VCaP (cell line): ENCODE measurements around the gene NPPB.

ENCODE experiments used
- H3K27ac ChIP-seq: fragments of 450-650 bp; 2 replicates; pipeline ENCODE4 v1.5.1; 2017
- TF ChIP-seq, protein P1 (sequence below): fragments of 450-650 bp; conservative IDR thresholded peaks from 2 replicates; pipeline ENCODE4 v1.5.1; 2017; ENCODE audit warnings: mild to moderate bottlenecking, moderate library complexity

NPPB gene

DNA sequence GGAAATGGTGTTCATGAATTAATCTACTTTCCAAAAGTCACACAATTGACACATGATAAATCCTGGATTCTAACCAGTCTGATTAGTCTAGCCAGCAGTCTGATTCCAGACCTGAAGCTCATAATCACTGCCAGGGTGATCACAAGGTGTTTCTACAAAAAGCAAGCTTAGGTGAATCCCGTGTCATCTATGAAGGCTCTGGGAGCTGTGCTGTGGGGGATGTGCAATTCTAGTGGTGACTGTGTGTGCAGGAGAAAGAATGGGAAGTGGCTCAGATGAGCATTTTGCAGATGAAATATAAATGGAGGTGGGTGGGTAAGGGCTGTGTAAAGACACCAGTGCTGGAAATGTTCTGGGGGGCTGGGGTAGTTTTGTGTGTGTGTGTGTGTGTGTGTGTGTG is 1.8 kb upstream of the NPPB start:
- no peak overlapping the region for H3K27ac ChIP-seq
- TF ChIP-seq, protein P1, sequence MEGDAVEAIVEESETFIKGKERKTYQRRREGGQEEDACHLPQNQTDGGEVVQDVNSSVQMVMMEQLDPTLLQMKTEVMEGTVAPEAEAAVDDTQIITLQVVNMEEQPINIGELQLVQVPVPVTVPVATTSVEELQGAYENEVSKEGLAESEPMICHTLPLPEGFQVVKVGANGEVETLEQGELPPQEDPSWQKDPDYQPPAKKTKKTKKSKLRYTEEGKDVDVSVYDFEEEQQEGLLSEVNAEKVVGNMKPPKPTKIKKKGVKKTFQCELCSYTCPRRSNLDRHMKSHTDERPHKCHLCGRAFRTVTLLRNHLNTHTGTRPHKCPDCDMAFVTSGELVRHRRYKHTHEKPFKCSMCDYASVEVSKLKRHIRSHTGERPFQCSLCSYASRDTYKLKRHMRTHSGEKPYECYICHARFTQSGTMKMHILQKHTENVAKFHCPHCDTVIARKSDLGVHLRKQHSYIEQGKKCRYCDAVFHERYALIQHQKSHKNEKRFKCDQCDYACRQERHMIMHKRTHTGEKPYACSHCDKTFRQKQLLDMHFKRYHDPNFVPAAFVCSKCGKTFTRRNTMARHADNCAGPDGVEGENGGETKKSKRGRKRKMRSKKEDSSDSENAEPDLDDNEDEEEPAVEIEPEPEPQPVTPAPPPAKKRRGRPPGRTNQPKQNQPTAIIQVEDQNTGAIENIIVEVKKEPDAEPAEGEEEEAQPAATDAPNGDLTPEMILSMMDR, result no peak

DNA sequence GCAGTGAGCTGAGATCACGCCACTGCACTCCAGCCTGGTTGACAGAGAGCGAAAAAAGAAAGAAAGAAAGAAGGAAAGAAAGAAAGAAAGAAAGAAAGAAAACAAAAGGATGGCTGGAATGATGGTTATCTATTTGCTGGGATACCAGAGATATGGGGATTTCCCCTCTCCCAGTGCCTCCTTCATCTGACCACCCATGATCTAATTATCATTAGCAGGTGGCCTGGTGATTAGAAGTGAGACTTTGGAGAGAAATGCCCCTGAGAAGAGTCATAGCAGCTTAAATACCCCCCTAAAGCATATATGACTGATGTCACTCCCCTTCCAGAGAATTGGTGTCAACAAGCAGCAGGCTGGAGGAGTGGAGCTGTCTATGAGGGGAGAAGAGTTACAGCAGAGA is 1.3 kb upstream of the NPPB start:
- TF ChIP-seq, protein P1, result no peak

DNA sequence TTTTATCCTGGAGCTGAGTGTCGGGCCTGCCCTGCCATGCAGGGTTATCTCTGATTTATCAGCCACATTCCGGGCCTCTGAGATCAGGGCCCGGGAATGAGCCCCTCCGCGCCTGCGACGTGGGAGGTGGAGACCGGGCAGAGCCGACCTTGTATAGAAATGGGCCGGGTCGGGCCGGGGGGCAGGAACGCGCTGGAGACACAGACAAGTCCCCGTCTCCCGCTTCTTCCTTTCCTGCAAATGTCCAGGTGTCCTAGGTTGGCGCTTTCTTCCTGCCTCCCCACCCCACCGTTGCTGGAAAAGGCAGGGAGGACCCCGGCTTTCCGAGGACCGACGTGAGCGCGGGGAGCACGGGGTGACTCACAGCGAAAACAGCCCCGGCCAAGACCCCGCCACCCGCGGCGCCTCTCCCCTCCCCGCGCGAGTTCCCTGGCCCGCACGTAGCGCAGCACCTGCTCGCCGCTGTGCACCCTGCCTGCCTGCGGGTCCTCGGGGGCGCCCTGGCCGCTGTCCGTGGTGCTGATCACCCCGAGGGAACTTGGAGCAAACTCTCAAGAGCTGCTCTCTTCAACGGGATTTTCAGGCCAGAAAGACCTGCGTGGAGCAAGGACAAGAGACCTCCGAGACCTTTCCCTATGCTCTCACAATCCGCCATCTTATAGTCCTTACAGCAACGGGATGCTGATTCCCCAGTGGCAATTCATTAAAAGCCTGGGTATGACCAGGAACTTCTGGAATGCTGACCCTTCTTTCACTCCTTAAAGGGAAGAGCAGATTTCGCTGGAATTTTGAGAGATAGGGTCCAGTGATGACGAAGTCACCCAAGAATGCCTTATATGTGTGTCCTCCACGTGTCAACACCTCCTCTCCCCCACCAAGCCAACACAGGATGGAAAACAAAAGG is 475 bp upstream of the NPPB start:
- TF ChIP-seq, protein P1, result no peak
- no peak overlapping the region; the same call in 1 of the 2 replicates for H3K27ac ChIP-seq

More for the DNA sequence above, 1.3 kb upstream of the NPPB start:
- no peak overlapping the region for H3K27ac ChIP-seq

DNA sequence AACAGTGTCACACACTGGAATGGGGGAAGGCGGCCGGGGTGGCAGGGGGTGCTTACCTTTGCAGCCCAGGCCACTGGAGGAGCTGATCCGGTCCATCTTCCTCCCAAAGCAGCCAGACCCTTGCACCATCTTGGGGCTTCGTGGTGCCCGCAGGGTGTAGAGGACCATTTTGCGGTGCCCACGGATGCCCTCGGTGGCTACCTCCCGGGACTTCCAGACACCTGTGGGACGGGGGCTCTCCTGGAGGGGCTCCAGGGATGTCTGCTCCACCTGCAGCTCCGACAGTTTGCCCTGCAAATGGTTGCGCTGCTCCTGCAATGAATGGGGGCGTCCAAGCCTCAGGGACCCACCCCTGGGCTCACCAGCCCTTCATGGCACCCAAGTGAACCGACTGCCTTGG is 587 bp downstream of the NPPB start:
- H3K27ac ChIP-seq, result no peak overlapping the region
- TF ChIP-seq, protein P1, result no peak

DNA sequence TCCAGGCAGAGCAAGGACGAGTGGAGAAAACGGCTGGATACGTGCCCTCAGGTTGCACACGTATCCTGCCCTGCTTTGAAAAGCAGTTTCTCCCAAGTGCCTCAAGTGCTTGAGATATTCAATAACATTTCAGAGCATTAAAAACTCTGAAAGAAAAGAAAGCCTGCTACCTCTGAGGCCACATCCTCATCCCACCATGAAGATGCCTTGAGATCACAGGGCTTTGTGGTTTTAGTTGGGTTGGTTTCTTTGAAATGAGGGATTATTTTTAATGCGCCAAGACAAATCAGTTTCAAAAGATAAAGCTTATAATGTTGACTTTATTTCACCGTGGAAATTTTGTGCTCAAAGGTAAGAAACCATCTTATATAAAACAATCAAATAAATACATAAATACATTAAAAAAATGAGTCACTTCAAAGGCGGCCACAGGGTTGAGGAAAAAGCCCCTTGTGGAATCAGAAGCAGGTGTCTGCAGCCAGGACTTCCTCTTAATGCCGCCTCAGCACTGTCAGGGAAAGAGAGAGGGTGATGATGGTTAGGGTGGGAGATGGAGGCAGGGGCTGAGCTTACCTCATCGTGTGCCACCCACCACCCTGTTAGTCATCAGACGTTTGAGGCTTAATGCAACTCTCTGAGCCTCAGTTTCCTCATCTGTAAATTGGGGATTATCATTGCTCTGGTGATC is 1.4 kb downstream of the NPPB start:
- TF ChIP-seq, protein P1, result no peak
- H3K27ac ChIP-seq, result no peak overlapping the region

DNA sequence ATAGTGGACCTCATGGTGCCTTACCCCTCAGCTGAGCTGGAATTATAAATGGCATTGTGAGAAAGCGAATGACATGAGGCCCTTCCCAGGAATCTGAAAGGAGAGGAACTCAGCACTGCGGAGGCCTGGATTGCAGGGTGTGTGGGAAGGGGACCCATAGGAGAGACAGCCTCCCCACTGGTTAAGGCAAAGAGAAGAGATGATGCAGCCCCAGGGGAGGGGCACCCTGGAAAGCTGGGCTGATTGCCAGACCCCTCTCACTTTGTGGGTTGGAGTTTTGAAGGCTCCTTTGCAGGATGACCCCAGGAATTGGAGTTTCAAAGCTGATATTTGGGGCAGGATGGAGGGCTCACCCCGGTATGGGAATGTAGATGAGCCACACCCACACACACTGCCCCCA is 2.0 kb downstream of the NPPB start:
- H3K27ac ChIP-seq, result no peak overlapping the region
- TF ChIP-seq, protein P1, result no peak

DNA sequence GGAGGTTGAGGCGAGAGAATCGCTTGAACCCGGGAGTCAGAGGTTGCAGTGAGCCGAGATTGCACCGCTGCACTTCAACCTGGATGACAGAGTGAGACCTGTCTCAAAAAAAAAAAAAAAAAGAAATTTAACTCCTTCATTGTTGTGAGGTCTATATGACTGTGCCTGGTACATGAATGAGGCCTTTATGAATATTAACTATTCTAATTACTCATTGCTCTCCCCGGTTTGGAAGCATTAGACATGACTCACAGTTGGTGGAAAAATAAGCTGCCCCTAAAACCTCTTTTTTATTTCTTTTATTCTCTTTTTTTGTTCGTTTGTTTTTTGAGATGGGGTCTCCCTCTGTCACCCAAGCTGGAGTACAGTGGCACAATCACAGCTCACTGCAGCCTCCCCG is 3.3 kb downstream of the NPPB start:
- no peak overlapping the region for H3K27ac ChIP-seq

More for the DNA sequence above, 3.3 kb downstream of the NPPB start:
- TF ChIP-seq, protein P1, result no peak
